H1 (cell line): ENCODE results near the gene ECI1. TPM values are rescaled to one million over a fixed set of nuclear protein-coding genes. Genes with fewer than 3 reads are reported as not detected.

ENCODE experiments used
- ATF2 ChIP-seq: IDR thresholded peaks from 2 replicates; pipeline ENCODE4 v1.6.1; 2012; ENCODE audit warnings: low read length, inconsistent platforms
- CBX8 ChIP-seq: fragments of 300-800, 300-1000 bp; sonication (generic); IDR thresholded peaks from 2 replicates; pipeline ENCODE4 v1.7.1; 2016; ENCODE audit warnings: low read depth, low read length, borderline replicate concordance
- CEBPB ChIP-seq: IDR thresholded peaks from 2 replicates; pipeline ENCODE4 v1.6.1; 2012; ENCODE audit warnings: low read depth, low read length
- CTCF ChIP-seq, 3 experiments: IDR thresholded peaks; 1 replicate in 2 of 3; 2 replicates in 1 of 3; pipeline versions ENCODE4 v1.5.1 to v1.6.1; 2011; ENCODE audit warnings: low read length in 3 of 3, mild to moderate bottlenecking in 3 of 3, inconsistent platforms in 2 of 3, low read depth in 1 of 3, moderate library complexity in 1 of 3; ENCODE audit not compliant: insufficient read depth in 1 of 3; ENCODE audit errors: control extremely low read depth in 1 of 3
- HDAC2 ChIP-seq, 2 experiments: fragments of 300-600 bp in 1 of 2; sonication (generic) in 1 of 2; IDR thresholded peaks; 2 replicates each; pipeline ENCODE4 v1.6.1; 2011 to 2012; ENCODE audit warnings: low read depth in 2 of 2, low read length in 2 of 2, mild to moderate bottlenecking in 2 of 2, moderate library complexity in 2 of 2, borderline replicate concordance in 1 of 2, inconsistent platforms in 1 of 2
- KDM1A ChIP-seq: fragments of 200-600, 300-600 bp; sonication (generic); IDR thresholded peaks from 2 replicates; pipeline ENCODE4 v1.7.1; 2016; ENCODE audit warnings: mild to moderate bottlenecking, low read length, borderline replicate concordance
- NRF1 ChIP-seq: IDR thresholded peaks from 2 replicates; pipeline ENCODE4 v1.6.1; 2011; ENCODE audit warnings: mild to moderate bottlenecking, low read depth, low read length, improper control_type of control experiment
- RAD21 ChIP-seq, 2 experiments: IDR thresholded peaks in 1 of 2; conservative IDR thresholded peaks in 1 of 2; 2 replicates each; pipeline ENCODE4 v1.6.1; 2011; ENCODE audit warnings: low read depth in 2 of 2, low read length in 2 of 2, improper control_type of control experiment in 1 of 2, inconsistent platforms in 1 of 2, mild to moderate bottlenecking in 1 of 2, moderate library complexity in 1 of 2
- RBBP5 ChIP-seq: IDR thresholded peaks from 2 replicates; pipeline ENCODE4 v1.7.1; 2012; ENCODE audit warnings: low read depth, mild to moderate bottlenecking, inconsistent platforms, low read length, moderate library complexity, borderline replicate concordance
- TAF1 ChIP-seq: IDR thresholded peaks from 2 replicates; pipeline ENCODE4 v1.6.1; 2011; ENCODE audit warnings: mild to moderate bottlenecking, low read depth, low read length
- polyA plus RNA-seq, 7 experiments: library from polyadenylated mRNA; depleted of rRNA in 3 of 7; stranded (reverse) in 5 of 7; unstranded in 2 of 7; fragments of >200 nt in 5 of 7; fragments of 200-250 nt in 2 of 7; gene quantifications; 1 replicate in 5 of 7; 2 replicates in 1 of 7; 4 replicates in 1 of 7; pipeline versions ENCODE4 v1.2.1 to v1.2.3, GENCODE V29; 2011 to 2013; ENCODE audit warnings: missing spikeins in 2 of 7, mixed read lengths in 2 of 7
- total RNA-seq: library from RNA; stranded (reverse); fragmentation: NEBNext Ultra II Directional; extraction: Animal tissue kit (Norgen Biotek cat#: 25700); gene quantifications from 2 replicates; pipeline ENCODE4 v1.2.1, GENCODE V29; 2021
- TF ChIP-seq, protein P1 (sequence below): IDR thresholded peaks from 2 replicates; pipeline ENCODE4 v1.6.1; 2012; ENCODE audit warnings: inconsistent platforms

The ECI1 gene
- total and polyA plus RNA-seq, 2 of the 8 experiments (the other 6 are each of a cell fraction or from before 2014, with no cell fraction given): 79.5 to 151 TPM

- TF ChIP-seq CTCF (IDR thresholded peaks at IDR 0.05; ENCODE audit: control extremely low read depth in 1 of 3, insufficient read depth in 1 of 3, low read depth in 1 of 3, low read length in 3 of 3): peak; percentile 72 to 98 (median 85)
- TF ChIP-seq KDM1A: peak; percentile 98
- TF ChIP-seq, protein P1, sequence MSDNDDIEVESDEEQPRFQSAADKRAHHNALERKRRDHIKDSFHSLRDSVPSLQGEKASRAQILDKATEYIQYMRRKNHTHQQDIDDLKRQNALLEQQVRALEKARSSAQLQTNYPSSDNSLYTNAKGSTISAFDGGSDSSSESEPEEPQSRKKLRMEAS: 0 out of 2 replicates have a peak, but pooled peaks have one; percentile 9
- TF ChIP-seq RBBP5: no peak
- no peak for TF ChIP-seq CEBPB
- no peak for TF ChIP-seq ATF2
- no peak for TF ChIP-seq TAF1
- peak in 1 of 2 experiments; percentile 91; a peak in 2 of 4 replicates for TF ChIP-seq HDAC2 (IDR thresholded peaks at IDR 0.05; ENCODE audit: borderline replicate concordance in 1 of 2, low read depth in 2 of 2, low read length in 2 of 2)
- TF ChIP-seq NRF1: no peak
- TF ChIP-seq RAD21 (IDR thresholded peaks at IDR 0.05 in 1 of 2, conservative IDR thresholded peaks at IDR 0.05 in 1 of 2; ENCODE audit: low read depth in 2 of 2, low read length in 2 of 2): peak; percentile 88
- no peak for TF ChIP-seq CBX8
Measured at GRCh38 chr16:2194852-2195321, 56.5 kb downstream of the ECI1 start (continued).
